SJCRH30 (cell line): ENCODE measurements around the gene PAFAH1B1. TPM values are rescaled to one million over a fixed set of nuclear protein-coding genes. Genes with fewer than 3 reads are reported as not detected.
"Not testable (repeated sequence)": the region's sequence is repeated elsewhere in the genome, so short reads cannot be mapped to it uniquely, and the experiment has no call there.

Experiments used
- DNase-seq, 2 experiments: peaks; one replicate each; pipeline ENCODE4 v3.0.0-alpha.2; 2015 to 2020
- H3K27ac ChIP-seq: fragments of 250-450 bp; sonication (Bioruptor Pico); 2 replicates; pipeline ENCODE4 v1.5.1; 2020; ENCODE audit warnings: mild to moderate bottlenecking, moderate library complexity
- H3K27me3 ChIP-seq: fragments of 250-450 bp; sonication (Bioruptor Pico); 2 replicates; pipeline ENCODE4 v1.5.1; 2020; ENCODE audit warnings: mild to moderate bottlenecking, moderate library complexity
- H3K36me3 ChIP-seq: fragments of 250-450 bp; sonication (Bioruptor Pico); 2 replicates; pipeline ENCODE4 v1.5.1; 2020; ENCODE audit warnings: mild to moderate bottlenecking, moderate library complexity
- H3K4me1 ChIP-seq: fragments of 250-450 bp; sonication (Bioruptor Pico); 2 replicates; pipeline ENCODE4 v1.5.1; 2020; ENCODE audit warnings: mild to moderate bottlenecking, moderate library complexity
- H3K4me3 ChIP-seq: fragments of 250-450 bp; sonication (Bioruptor Pico); 2 replicates; pipeline ENCODE4 v1.5.1; 2020; ENCODE audit warnings: mild to moderate bottlenecking, moderate library complexity
- H3K9me3 ChIP-seq: fragments of 250-450 bp; sonication (Bioruptor Pico); replicated peaks from 2 replicates; pipeline ENCODE4 v1.5.1; 2020; ENCODE audit warnings: mild to moderate bottlenecking, moderate library complexity
- total RNA-seq: library from RNA; depleted of rRNA; stranded (reverse); fragments of >200 nt; shearing (Covaris generic); gene quantifications from 2 replicates; pipeline ENCODE4 v1.2.3, GENCODE V29; 2014

The PAFAH1B1 gene
- total RNA-seq, 1 experiment from 2014 or later = 60.6 TPM

DNA sequence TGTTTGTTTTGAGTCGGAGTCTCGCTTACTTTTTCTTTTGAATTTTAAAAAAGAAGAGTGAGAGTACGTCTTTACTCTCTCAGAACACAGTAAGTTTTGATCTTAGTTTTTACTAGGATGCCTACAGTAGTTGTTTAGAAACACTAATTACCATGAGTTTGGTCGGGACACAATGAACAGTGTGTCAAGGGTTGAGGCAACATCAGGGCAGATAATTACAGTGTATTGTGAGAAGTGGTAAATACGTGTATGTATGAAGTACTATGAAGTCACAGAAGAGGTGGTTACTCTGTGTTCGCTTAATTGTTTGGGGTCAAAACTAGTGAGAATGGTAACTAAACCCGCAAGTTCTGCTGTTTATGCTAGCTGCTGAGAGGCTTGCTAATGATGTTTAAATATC is 18.2 kb downstream of the PAFAH1B1 start:
- Histone ChIP-seq H3K36me3 (no peaks in the 10 kb centered on the region), H3K4me1 (no peaks in the 10 kb centered on the region), H3K4me3 (no peak overlapping the region), H3K9me3 (no peaks in the 10 kb centered on the region), H3K27me3 (no peaks in the 10 kb centered on the region), H3K27ac (no peak overlapping the region)
- DNase-seq = no peak

DNA sequence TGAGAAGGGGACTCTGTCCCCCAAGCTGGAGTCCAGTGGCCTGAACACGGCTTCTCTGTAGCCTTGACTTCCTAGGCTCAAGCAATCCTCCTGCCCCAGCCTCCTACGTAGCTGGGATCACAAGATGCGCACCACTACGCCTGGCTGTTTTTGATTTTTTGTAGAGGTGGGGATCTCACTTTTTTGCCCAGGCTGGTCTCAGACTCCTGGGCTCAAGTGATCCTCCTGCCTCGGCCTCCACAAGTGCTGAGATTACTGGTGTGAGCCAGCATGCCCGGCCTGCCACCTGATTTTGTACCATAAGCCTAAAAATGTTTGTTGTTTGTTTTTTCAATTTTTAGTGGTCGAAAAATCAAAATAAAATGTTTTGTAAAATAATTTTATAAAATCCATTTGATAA is 19.2 kb downstream of the PAFAH1B1 start:
- H3K36me3 ChIP-seq = no peaks in the 10 kb centered on the region
- H3K4me1 ChIP-seq = no peaks in the 10 kb centered on the region
- DNase-seq = no peak
- no peak overlapping the region for H3K4me3 ChIP-seq
- H3K27ac ChIP-seq = no peak overlapping the region
- H3K9me3 ChIP-seq = no peaks in the 10 kb centered on the region
- no peaks in the 10 kb centered on the region for H3K27me3 ChIP-seq

DNA sequence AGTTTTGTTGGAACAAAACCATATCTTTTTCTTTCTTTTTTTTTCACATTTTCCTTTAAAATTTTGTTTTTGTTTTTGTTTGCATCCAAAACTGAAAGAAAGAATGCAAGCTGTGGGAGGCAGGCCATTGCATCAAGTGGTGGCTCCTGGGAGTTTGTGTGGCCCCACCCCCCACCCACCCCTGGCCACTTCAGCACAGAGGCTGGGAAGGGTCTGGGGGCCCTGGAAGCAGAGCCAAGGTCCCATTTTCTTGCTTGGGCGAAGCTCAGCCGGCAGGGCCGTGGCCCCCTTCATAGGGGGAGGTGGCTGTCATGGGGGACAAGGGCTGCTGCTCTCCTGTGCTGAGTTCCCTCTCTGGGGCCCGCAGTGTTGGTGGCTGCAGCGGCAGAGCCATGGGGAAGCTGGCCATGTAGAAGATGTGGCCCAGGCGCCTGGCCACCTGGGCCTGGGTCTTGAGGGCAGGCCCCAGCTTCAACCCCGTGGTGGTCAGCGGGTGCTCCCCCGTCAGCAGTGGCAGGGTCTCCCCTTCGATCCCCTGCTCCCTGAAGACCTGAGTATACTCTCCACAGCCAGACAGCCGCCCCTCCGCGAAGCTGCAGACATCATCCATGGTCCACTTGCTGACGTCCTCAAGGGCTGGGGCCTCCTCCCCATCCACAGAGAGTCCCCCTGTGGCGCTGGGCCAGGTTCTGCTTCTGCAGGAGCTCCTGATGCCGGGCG is 19.8 kb downstream of the PAFAH1B1 start:
- Histone ChIP-seq H3K27me3 (no peaks in the 10 kb centered on the region), H3K36me3 (no peaks in the 10 kb centered on the region), H3K27ac (no peak overlapping the region), H3K9me3 (no peaks in the 10 kb centered on the region), H3K4me1 (no peaks in the 10 kb centered on the region), H3K4me3 (no peak overlapping the region)
- DNase-seq = no peak

DNA sequence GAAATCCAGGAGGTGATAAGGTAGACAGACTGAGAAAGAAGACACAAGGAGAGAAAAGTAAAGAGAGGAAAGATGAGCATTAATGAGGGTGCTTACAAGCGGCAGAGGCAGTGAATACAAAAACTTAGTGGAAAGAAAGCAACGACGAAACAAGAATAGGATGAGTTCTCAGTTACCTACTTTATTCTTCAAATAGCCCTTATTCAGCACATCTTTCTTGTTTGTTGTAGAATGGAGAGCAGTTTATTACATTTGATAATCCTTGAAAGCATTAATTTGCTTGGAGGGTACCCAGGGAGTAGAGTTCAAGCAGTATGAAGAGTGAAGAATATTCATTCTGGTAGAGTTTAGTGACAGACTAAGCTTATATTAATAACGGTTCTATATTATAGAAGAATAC is 22.4 kb downstream of the PAFAH1B1 start:
- no peaks in the 10 kb centered on the region for H3K4me1 ChIP-seq
- DNase-seq = no peak
- no peaks in the 10 kb centered on the region for H3K9me3 ChIP-seq
- no peaks in the 10 kb centered on the region for H3K27me3 ChIP-seq
- no peaks in the 10 kb centered on the region for H3K36me3 ChIP-seq
- no peak overlapping the region for H3K4me3 ChIP-seq
- H3K27ac ChIP-seq = no peak overlapping the region

DNA sequence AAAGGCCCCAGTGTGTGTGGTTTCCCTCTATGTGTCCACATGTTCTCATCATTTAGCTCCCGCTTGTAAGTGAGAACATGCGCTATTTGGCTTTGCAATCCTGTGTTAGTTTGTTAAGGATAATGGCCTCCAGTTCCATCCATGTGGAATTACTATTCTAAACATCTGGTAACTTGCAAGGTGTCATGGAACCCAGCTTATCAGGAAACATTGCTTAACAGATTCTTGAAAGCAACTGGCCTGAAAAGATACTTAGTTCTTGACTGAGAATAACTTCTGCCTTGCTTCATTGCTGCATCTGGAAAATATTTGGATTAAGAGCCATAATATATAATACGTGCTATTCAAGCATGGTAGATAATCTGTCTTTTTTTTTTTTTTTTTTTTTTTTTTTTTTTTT is 27.8 kb downstream of the PAFAH1B1 start:
- Histone ChIP-seq H3K9me3 (no peaks in the 10 kb centered on the region), H3K27ac (no peak overlapping the region), H3K36me3 (peaks cover 2% of the 10 kb centered on the region; the same call in 1 of the 2 replicates), H3K4me1 (no peaks in the 10 kb centered on the region), H3K4me3 (no peak overlapping the region), H3K27me3 (no peaks in the 10 kb centered on the region)
- DNase-seq = no peak

DNA sequence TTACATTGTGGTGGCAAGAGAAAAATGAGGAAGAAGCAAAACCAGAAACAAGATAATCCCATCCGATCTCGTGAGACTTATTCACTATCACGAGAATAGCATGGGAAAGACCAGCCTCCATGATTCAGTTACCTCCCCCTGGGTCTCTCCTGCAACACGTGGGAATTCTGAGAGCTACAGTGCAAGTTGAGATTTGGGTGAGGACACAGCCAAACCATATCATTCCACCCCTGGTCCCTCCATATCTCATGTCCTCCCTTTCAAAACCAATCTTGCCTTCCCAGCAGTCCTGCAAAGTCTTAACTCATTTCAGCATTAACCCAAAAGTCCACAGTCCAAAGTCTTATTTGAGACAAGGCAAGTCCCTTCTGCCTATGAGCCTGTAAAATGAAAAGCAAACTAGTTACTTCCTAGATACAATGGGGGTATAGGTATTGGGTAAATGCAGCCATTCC is 28.5 kb downstream of the PAFAH1B1 start:
- not testable (repeated sequence) for H3K36me3 ChIP-seq, H3K27me3 ChIP-seq, H3K9me3 ChIP-seq, DNase-seq, H3K27ac ChIP-seq, H3K4me1 ChIP-seq, H3K4me3 ChIP-seq

DNA sequence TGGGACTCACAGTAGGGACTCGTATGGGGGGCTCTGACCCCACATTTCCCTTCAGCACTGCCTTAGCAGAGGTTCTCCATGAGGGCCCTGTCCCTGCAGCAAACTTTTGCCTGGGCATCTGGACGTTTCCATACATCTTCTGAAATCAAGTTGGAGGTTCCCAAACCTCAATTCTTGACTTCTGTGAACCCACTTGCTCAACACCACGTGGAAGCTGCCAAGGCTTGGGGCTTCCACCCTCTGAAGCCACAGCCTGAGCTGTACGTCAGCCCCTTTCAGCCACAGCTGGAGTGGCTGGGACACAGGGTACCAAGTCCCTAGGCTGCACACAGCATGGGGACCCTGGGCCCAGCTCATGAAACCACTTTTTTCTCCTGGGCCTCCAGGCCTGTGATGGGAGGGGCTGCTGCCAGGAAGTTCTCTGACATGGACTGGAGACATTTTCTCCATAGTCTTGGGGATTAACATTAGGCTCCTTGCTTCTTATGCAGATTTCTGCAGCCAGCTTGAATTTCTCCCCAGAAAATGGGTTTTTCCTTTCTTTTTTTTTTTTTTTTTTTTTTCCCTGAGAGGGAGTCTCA is 29.4 kb downstream of the PAFAH1B1 start:
- not testable (repeated sequence) for H3K27me3 ChIP-seq, H3K36me3 ChIP-seq, DNase-seq, H3K27ac ChIP-seq, H3K4me1 ChIP-seq, H3K4me3 ChIP-seq, H3K9me3 ChIP-seq

DNA sequence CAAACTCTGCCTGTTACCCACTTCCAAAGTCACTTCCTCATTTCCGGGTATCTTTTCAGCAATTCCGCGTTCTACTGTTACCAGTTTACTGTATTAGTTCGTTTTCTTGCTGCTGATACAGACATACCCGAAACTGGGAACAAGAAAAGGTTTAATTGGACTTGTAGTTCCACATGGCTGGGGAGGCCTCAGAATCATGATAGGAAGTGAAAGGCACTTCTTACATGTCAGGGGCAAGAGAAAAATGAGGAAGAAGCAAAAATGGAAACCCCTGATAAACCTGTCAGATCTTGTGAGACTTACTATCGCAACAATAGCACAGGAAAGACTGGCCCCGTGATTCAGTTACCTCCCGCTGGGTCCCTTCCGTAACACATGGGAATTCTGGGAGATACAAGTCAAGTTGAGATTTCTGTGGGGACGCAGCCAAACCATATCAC is 30.9 kb downstream of the PAFAH1B1 start:
- Histone ChIP-seq H3K27me3 (no peaks in the 10 kb centered on the region), H3K4me3 (no peak overlapping the region), H3K4me1 (no peaks in the 10 kb centered on the region), H3K36me3 (peaks cover 2% of the 10 kb centered on the region; the same call in 1 of the 2 replicates), H3K9me3 (no peaks in the 10 kb centered on the region), H3K27ac (no peak overlapping the region)
- DNase-seq = no peak

DNA sequence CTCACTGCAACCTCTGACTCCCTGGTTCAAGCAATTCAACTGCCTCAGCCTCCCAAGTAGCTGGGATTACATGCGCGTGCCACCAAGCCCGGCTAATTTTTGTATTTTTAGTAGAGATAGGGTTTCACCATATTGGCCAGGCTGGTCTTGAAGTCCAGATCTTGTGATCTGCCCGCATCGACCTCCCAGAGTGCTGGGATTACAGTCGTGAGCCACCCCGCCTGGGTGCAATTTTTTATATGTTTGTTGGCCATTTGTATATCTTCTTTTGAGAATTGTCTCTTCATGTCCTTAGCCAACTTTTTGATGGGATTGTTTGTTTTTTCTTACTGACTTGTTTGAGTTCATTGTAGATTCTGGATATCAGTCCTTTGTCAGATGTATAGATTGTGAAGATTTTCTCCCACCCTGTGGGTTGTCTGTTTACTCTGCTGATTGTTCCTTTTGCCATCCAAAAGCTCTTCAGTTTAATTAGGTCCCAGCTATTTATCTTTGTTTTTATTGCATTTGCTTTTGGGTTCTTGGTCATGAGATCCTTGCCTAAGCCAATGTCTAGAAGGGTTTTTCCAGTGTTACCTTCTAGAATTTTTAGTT is 33.3 kb downstream of the PAFAH1B1 start:
- not testable (repeated sequence) for H3K4me3 ChIP-seq, H3K9me3 ChIP-seq, H3K4me1 ChIP-seq, H3K27ac ChIP-seq, H3K36me3 ChIP-seq, H3K27me3 ChIP-seq, DNase-seq

DNA sequence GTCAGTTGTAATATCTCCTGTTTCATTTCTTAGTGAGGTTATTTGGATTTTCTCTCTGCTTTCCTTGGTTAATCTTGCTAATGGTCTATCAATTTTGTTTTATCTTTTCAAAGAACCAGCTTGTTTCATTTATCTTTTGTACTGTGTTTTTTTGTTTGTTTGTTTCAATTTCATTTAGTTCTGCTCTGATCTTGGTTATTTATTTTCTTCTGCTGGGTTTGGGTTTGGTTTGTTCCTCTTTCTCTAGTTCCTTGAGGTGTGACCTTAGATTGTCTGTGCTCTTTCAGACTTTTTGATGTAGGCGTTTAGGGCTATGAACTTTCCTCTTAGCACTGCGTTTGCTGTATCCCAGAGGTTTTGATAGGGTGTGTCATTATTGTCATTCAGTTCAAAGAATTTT is 35.5 kb downstream of the PAFAH1B1 start:
- H3K4me1 ChIP-seq, H3K9me3 ChIP-seq, H3K4me3 ChIP-seq, DNase-seq, H3K36me3 ChIP-seq, H3K27me3 ChIP-seq: not testable (repeated sequence)
- peak overlapping the region; percentile 35; the same call in 1 of the 2 replicates for H3K27ac ChIP-seq

DNA sequence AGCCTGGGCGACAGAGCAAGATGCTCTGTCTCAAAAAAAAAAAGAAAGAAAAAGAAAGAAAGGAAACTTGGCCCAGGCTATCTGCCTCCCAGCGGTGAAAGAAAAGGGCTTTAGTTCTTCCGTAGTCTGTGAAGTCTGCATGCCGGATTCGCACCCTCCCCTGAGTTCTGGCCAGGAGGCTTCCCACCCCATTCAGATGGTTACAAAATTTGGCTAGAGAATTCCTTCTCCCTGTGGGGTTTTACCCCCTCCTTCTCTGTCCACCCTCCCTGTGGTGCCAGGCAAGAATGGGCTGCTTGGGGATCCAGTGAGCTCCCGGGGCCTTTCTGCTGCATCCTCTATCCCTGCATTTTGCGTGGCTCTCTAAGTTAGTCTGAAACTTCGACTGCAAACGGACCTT is 37.8 kb downstream of the PAFAH1B1 start:
- Histone ChIP-seq H3K4me1 (peaks cover 8% of the 10 kb centered on the region), H3K27me3 (no peaks in the 10 kb centered on the region)
- no peak for DNase-seq

DNA sequence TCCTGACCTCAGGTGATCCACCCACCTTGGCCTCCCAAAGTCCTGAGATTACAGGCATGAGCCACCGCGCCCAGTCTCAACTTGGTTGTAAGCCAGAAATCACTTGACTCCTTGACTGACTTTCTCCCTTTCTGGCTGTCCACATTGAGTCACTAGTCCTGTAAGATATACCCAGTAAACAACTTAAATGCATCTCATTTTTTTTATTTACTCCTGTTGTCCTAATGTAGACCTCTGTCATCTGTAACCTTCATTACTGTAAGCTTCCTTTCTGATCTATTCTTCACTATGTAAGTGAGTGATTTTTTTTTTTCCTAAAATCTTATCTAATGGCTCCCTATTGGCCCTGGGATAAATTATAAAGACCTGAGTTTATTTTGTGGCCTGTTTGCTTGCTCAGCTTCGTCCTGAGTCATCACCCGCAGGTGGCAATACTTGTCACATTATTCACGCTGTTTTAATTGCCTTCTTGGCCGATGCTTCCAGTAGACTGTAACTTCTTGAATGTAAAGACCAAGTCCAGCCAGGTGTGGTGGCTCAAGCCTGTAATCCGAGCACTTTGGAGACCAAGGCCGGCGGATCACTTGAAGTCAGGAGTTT is 41.0 kb downstream of the PAFAH1B1 start:
- Histone ChIP-seq H3K27ac (peak overlapping the region; percentile 67), H3K27me3 (no peaks in the 10 kb centered on the region)
- peak; percentile 43 to 60 for DNase-seq

More for the DNA sequence above, 37.8 kb downstream of the PAFAH1B1 start:
- H3K4me3 ChIP-seq = no peak overlapping the region
- H3K36me3 ChIP-seq = peaks cover 3% of the 10 kb centered on the region; the same call in 1 of the 2 replicates
- H3K9me3 ChIP-seq = no peaks in the 10 kb centered on the region
- H3K27ac ChIP-seq = no peak overlapping the region

DNA sequence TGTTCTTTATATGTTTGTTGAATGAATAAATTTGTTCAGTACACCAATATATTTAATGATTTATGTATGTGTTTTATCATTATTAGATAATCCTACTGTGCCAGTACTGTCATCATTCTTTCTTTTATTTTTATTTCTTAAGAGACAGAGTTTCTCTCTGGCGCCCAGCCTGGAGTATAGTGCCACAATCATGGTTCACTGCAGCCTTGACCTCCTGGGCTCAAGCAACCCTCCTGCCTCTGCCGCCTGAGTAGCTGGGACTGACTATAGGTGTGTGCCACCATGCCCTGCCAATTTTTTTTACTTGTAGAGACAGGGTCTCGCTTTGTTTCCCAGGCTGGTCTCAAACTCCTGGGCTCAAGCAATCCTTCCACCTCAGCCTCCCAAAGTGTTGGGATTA is 41.8 kb downstream of the PAFAH1B1 start:
- H3K4me1 ChIP-seq = peaks cover 8% of the 10 kb centered on the region
- H3K4me3 ChIP-seq = no peak overlapping the region
- no peaks in the 10 kb centered on the region for H3K9me3 ChIP-seq
- no peak for DNase-seq
- H3K27ac ChIP-seq = peak overlapping the region; percentile 67
- peaks cover 7% of the 10 kb centered on the region; the same call in 1 of the 2 replicates for H3K36me3 ChIP-seq
- H3K27me3 ChIP-seq = no peaks in the 10 kb centered on the region

More for the DNA sequence above, 41.0 kb downstream of the PAFAH1B1 start:
- Histone ChIP-seq H3K4me3 (no peak overlapping the region), H3K9me3 (no peaks in the 10 kb centered on the region), H3K36me3 (peaks cover 7% of the 10 kb centered on the region; the same call in 1 of the 2 replicates), H3K4me1 (peaks cover 8% of the 10 kb centered on the region)

DNA sequence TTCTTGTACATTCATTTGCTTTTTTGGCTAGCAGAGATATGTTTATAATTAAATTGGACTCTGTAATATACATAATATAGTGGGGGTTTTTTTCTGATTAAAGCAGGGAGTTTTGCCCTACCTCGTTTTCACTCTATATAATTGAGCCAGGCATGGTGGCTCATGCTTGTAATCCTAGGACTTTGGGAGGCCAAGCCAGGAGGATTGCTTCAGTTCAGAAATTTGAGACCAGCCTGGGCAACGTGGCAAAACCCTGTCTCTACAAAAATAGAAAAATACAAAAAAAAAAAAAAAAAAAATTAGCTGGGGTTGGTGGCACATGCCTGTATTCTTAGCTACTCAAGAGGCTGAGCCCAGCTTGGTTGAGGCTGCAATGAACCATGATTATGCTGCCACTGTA is 42.2 kb downstream of the PAFAH1B1 start:
- Histone ChIP-seq H3K27me3 (no peaks in the 10 kb centered on the region), H3K4me3 (no peak overlapping the region), H3K9me3 (no peaks in the 10 kb centered on the region), H3K27ac (no peak overlapping the region), H3K4me1 (peaks cover 8% of the 10 kb centered on the region), H3K36me3 (peaks cover 7% of the 10 kb centered on the region; the same call in 1 of the 2 replicates)
- DNase-seq = no peak
